ENCODE data around the gene NRCAM.

NRCAM gene

DNA sequence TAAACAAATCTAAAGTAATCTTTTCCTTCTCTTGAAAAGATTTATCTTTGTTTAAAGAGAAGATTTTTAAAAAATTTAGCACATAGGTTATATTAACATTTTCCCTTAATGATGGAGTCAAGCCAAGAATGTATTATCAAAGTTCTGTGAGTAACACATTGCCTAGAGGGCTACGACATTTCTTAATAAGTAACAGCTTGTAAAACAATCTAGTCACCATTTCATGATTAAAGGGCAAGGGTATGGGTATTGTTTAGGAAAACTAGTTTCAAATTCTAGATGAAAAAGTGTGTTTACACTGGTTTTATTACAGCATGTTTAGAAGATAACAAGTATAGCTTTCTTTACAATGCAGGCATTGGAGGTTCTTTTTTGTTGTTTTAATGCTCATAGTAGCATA lies 297.5 kb downstream of the NRCAM start:
- TF ChIP-seq, protein P1, sequence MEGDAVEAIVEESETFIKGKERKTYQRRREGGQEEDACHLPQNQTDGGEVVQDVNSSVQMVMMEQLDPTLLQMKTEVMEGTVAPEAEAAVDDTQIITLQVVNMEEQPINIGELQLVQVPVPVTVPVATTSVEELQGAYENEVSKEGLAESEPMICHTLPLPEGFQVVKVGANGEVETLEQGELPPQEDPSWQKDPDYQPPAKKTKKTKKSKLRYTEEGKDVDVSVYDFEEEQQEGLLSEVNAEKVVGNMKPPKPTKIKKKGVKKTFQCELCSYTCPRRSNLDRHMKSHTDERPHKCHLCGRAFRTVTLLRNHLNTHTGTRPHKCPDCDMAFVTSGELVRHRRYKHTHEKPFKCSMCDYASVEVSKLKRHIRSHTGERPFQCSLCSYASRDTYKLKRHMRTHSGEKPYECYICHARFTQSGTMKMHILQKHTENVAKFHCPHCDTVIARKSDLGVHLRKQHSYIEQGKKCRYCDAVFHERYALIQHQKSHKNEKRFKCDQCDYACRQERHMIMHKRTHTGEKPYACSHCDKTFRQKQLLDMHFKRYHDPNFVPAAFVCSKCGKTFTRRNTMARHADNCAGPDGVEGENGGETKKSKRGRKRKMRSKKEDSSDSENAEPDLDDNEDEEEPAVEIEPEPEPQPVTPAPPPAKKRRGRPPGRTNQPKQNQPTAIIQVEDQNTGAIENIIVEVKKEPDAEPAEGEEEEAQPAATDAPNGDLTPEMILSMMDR (IDR thresholded peaks at IDR 0.05; ENCODE audit: insufficient read depth, low read depth, low read length, missing control alignments), result no peak
- no peak overlapping the region for H3K4me3 ChIP-seq (ENCODE audit: low read length)
- DNase-seq (ENCODE audit: low read depth), result peak; percentile 78

DNA sequence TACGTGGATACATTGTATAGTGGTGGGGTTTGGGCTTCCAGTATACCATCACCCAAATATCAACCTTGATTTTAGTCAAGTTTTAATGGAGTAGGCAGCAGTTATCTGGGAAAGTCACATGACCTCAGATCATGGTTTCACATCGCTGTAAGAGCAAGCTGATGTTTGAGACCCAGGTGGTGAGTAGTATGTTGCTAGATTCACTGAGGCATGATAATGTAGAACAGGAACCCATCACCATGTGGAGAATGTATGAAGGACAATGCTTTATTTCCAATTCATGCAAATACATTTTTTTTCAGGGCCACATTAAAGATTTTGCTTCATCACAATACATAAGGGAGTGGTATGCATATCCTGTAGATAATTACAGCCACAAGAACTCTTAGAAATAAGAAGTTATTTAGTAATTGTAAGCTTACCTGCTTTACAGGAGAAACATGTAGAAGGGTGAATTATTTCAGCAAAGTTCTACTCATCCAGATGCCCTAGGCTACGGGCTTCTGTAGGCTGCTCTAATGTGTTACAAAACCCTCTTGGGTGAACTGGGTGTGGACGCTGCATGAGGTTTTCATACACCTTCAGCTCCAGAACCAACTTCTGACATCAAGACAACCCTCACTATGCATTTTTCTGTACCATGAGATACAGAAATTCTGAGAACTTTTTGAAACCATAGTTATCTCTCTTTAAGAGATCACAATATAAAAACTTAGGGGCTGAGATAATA lies 298.5 kb downstream of the NRCAM start:
- no peak overlapping the region for H3K4me3 ChIP-seq (ENCODE audit: low read length)
- TF ChIP-seq, protein P1 (IDR thresholded peaks at IDR 0.05; ENCODE audit: insufficient read depth, low read depth, low read length, missing control alignments), result no peak
- DNase-seq (ENCODE audit: low read depth), result peak; percentile 81

DNA sequence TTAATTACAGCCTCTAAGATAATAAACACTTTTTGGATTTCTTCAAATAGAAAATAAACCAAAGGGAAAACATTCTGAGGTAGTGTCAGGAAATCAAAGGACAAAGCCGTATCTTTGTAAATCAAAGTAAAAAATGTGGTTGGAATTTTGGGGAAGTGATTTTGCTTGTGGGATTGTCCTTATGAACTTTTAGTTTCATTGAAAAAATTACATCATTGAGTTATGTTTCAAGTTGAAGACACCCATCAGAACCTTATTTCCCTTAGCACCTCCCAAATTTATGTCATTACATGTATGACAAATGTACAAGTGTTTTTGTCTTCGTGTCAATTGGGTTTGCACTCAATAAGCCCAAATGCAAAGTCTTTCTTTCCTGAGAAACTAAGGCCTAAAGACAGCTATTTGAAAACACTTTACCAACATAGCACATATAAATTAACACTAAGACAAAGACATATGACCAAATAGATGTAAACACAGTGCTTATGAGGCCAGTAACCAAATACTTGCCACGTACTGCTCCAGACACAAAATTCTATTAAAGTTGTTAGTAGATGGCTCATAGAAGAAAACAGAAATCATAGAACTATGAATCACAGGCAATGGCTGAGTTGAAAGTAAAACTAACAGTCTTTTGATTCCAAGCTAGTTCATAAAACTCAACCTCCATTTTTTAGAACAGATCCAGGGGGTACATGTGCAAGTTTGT lies 299.2 kb downstream of the NRCAM start:
- no peak for DNase-seq (ENCODE audit: low read depth)
- TF ChIP-seq, protein P1 (IDR thresholded peaks at IDR 0.05; ENCODE audit: insufficient read depth, low read depth, low read length, missing control alignments), result no peak

DNA sequence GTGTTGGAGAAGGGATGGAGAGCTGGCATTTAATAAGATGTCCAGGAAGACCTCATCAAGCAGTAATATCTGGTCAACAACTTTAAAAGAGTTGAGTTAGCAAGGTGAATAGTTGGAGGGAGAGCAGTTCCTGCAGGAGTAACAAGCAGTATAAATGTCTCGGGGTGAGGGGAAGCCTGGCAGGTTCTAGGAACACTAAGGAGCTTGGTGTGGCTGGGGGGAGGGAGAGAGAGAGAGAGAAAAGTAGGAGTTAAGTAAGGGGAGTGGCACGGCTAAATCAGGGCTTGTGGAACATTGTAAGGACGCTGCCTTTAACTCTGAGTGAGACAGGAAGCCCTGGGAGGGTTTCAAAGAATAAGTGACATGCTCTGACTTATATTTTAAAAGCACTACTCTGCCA lies 304.0 kb downstream of the NRCAM start:
- no peak for DNase-seq (ENCODE audit: low read depth)
- TF ChIP-seq, protein P1 (IDR thresholded peaks at IDR 0.05; ENCODE audit: insufficient read depth, low read depth, low read length, missing control alignments), result no peak

More for the DNA sequence above, 299.2 kb downstream of the NRCAM start:
- no peak overlapping the region for H3K4me3 ChIP-seq (ENCODE audit: low read length)

DNA sequence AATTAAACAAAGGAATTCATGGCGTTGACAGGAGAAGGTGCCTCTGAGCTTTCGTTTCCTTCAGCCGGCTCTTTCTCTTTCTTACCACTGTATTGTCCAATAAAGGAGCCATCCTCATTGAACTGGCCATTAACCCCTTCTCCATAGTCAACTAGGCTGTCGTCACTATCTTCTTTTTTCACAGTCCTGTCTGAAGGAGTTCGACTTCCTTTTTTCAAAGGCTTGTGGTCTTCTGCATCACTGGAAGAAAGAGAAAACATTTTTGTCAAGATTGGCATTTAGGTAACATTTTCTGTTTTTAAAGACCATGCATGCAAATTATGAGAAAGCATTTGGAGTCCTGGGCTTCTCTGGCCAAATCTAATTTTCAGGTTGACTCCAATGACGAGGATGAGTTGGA lies 306.3 kb downstream of the NRCAM start:
- TF ChIP-seq, protein P1 (IDR thresholded peaks at IDR 0.05; ENCODE audit: insufficient read depth, low read depth, low read length, missing control alignments), result no peak
- no peak overlapping the region for H3K4me3 ChIP-seq (ENCODE audit: low read length)
- DNase-seq (ENCODE audit: low read depth), result no peak

More for the DNA sequence above, 304.0 kb downstream of the NRCAM start:
- H3K4me3 ChIP-seq (ENCODE audit: low read length), result no peak overlapping the region

DNA sequence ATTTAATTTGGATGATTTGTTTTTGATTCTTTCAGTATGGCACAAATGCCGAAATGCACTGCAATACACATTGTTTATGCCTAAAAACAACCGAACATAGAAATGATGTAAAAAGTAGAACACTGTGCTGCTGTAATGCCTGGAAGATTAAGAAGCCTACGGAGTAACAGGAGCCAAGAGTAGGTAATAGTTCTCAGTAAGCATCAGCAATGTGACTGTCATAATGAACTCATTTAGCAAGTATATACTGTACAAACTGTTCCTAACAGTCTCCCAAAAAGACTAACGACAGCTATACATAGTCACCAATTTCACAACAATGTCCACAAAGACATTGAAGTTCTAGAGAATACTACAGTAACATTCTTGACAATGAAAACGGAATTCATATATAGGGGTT lies 307.1 kb downstream of the NRCAM start:
- TF ChIP-seq, protein P1 (IDR thresholded peaks at IDR 0.05; ENCODE audit: insufficient read depth, low read depth, low read length, missing control alignments), result no peak
- DNase-seq (ENCODE audit: low read depth), result no peak

More for the DNA sequence above, 307.1 kb downstream of the NRCAM start:
- no peak overlapping the region for H3K4me3 ChIP-seq (ENCODE audit: low read length)
